Measurements from ENCODE around the gene CYP1B1. TPM values are rescaled to one million over a fixed set of nuclear protein-coding genes. Genes with fewer than 3 reads are reported as not detected.

CYP1B1 gene
- polyA plus RNA-seq, 1 donor: 3.0 TPM

- Histone ChIP-seq H3K27me3 (ENCODE audit: control insufficient read depth, insufficient read depth, low read length) (no peaks in the 10 kb centered on the region), H3K9me3 (ENCODE audit: control insufficient read depth, low read depth, low read length) (no peaks in the 10 kb centered on the region), H3K4me1 (ENCODE audit: control insufficient read depth, insufficient read depth, low read length) (no peaks in the 10 kb centered on the region), H3K27ac (ENCODE audit: low read length) (no peak overlapping the region), H3K36me3 (ENCODE audit: control insufficient read depth, insufficient read depth, low read length) (no peaks in the 10 kb centered on the region), H3K4me3 (ENCODE audit: low read length) (no peak overlapping the region)
- WGBS (ENCODE audit: insufficient coverage, low lambda C conversion rate): no CpG with 5 or more reads among the region's 5 CpGs
- no peak for DNase-seq
These were observed 15.5 kb downstream of the CYP1B1 start for GRCh38 chr2:38060236-38061018.

GRCh38 chr2:38057651-38058410, 18.1 kb downstream of the CYP1B1 start:
- Histone ChIP-seq H3K27ac (ENCODE audit: low read length) (no peak overlapping the region), H3K9me3 (ENCODE audit: control insufficient read depth, low read depth, low read length) (no peaks in the 10 kb centered on the region), H3K4me1 (ENCODE audit: control insufficient read depth, insufficient read depth, low read length) (no peaks in the 10 kb centered on the region), H3K27me3 (ENCODE audit: control insufficient read depth, insufficient read depth, low read length) (no peaks in the 10 kb centered on the region), H3K36me3 (ENCODE audit: control insufficient read depth, insufficient read depth, low read length) (no peaks in the 10 kb centered on the region), H3K4me3 (ENCODE audit: low read length) (no peak overlapping the region)
- no peak for DNase-seq
- no CpG with 5 or more reads among the region's 3 CpGs for WGBS (ENCODE audit: insufficient coverage, low lambda C conversion rate)

GRCh38 chr2:38056216-38056615, 19.7 kb downstream of the CYP1B1 start:
- no peaks in the 10 kb centered on the region for H3K27me3 ChIP-seq (ENCODE audit: control insufficient read depth, insufficient read depth, low read length)
- H3K36me3 ChIP-seq (ENCODE audit: control insufficient read depth, insufficient read depth, low read length): no peaks in the 10 kb centered on the region
- no peak for DNase-seq
- H3K4me3 ChIP-seq (ENCODE audit: low read length): no peak overlapping the region
- no CpG with 5 or more reads among the region's 3 CpGs for WGBS (ENCODE audit: insufficient coverage, low lambda C conversion rate)
- H3K4me1 ChIP-seq (ENCODE audit: control insufficient read depth, insufficient read depth, low read length): no peaks in the 10 kb centered on the region
- H3K27ac ChIP-seq (ENCODE audit: low read length): no peak overlapping the region
- no peaks in the 10 kb centered on the region for H3K9me3 ChIP-seq (ENCODE audit: control insufficient read depth, low read depth, low read length)

- H3K36me3 ChIP-seq (ENCODE audit: control insufficient read depth, insufficient read depth, low read length): no peaks in the 10 kb centered on the region
- peaks cover 3% of the 10 kb centered on the region for H3K9me3 ChIP-seq (ENCODE audit: control insufficient read depth, low read depth, low read length)
- no peaks in the 10 kb centered on the region for H3K27me3 ChIP-seq (ENCODE audit: control insufficient read depth, insufficient read depth, low read length)
- no peak overlapping the region for H3K4me3 ChIP-seq (ENCODE audit: low read length)
- no peak for DNase-seq
- no CpG with 5 or more reads among the region's 4 CpGs for WGBS (ENCODE audit: insufficient coverage, low lambda C conversion rate)
- H3K27ac ChIP-seq (ENCODE audit: low read length): no peak overlapping the region
- no peaks in the 10 kb centered on the region for H3K4me1 ChIP-seq (ENCODE audit: control insufficient read depth, insufficient read depth, low read length)
These were observed 30.1 kb downstream of the CYP1B1 start for GRCh38 chr2:38045811-38046210.

- H3K27me3 ChIP-seq (ENCODE audit: control insufficient read depth, insufficient read depth, low read length): peaks cover 12% of the 10 kb centered on the region
- WGBS (ENCODE audit: insufficient coverage, low lambda C conversion rate): 83% methylated on average over 2 of the region's 9 CpGs
- no peak overlapping the region for H3K4me3 ChIP-seq (ENCODE audit: low read length)
- no peaks in the 10 kb centered on the region for H3K4me1 ChIP-seq (ENCODE audit: control insufficient read depth, insufficient read depth, low read length)
- peaks cover 3% of the 10 kb centered on the region for H3K9me3 ChIP-seq (ENCODE audit: control insufficient read depth, low read depth, low read length)
- DNase-seq: no peak
- H3K36me3 ChIP-seq (ENCODE audit: control insufficient read depth, insufficient read depth, low read length): no peaks in the 10 kb centered on the region
- H3K27ac ChIP-seq (ENCODE audit: low read length): no peak overlapping the region
These were observed 36.6 kb downstream of the CYP1B1 start for GRCh38 chr2:38039121-38039910.

GRCh38 chr2:38038682-38039081, 37.3 kb downstream of the CYP1B1 start:
- H3K9me3 ChIP-seq (ENCODE audit: control insufficient read depth, low read depth, low read length): peaks cover 3% of the 10 kb centered on the region
- no peak overlapping the region for H3K4me3 ChIP-seq (ENCODE audit: low read length)
- WGBS (ENCODE audit: insufficient coverage, low lambda C conversion rate): no CpG with 5 or more reads among the region's 5 CpGs
- H3K27ac ChIP-seq (ENCODE audit: low read length): no peak overlapping the region
- no peaks in the 10 kb centered on the region for H3K36me3 ChIP-seq (ENCODE audit: control insufficient read depth, insufficient read depth, low read length)
- no peaks in the 10 kb centered on the region for H3K4me1 ChIP-seq (ENCODE audit: control insufficient read depth, insufficient read depth, low read length)
- peaks cover 12% of the 10 kb centered on the region for H3K27me3 ChIP-seq (ENCODE audit: control insufficient read depth, insufficient read depth, low read length)
- DNase-seq: no peak

- Histone ChIP-seq H3K9me3 (ENCODE audit: control insufficient read depth, low read depth, low read length) (peaks cover 3% of the 10 kb centered on the region), H3K27ac (ENCODE audit: low read length) (no peak overlapping the region), H3K4me1 (ENCODE audit: control insufficient read depth, insufficient read depth, low read length) (no peaks in the 10 kb centered on the region), H3K4me3 (ENCODE audit: low read length) (peak overlapping the region; percentile 23), H3K27me3 (ENCODE audit: control insufficient read depth, insufficient read depth, low read length) (peaks cover 12% of the 10 kb centered on the region), H3K36me3 (ENCODE audit: control insufficient read depth, insufficient read depth, low read length) (no peaks in the 10 kb centered on the region)
- peak; percentile 9 to 45 for DNase-seq
- 35% methylated on average over 5 of the region's 38 CpGs for WGBS (ENCODE audit: insufficient coverage, low lambda C conversion rate)
These were observed 38.0 kb downstream of the CYP1B1 start for GRCh38 chr2:38037757-38038621.

- Histone ChIP-seq H3K36me3 (ENCODE audit: control insufficient read depth, insufficient read depth, low read length) (no peaks in the 10 kb centered on the region), H3K27me3 (ENCODE audit: control insufficient read depth, insufficient read depth, low read length) (peaks cover 12% of the 10 kb centered on the region), H3K27ac (ENCODE audit: low read length) (no peak overlapping the region), H3K4me1 (ENCODE audit: control insufficient read depth, insufficient read depth, low read length) (no peaks in the 10 kb centered on the region), H3K9me3 (ENCODE audit: control insufficient read depth, low read depth, low read length) (peaks cover 2% of the 10 kb centered on the region), H3K4me3 (ENCODE audit: low read length) (no peak overlapping the region)
- WGBS (ENCODE audit: insufficient coverage, low lambda C conversion rate): no CpG with 5 or more reads among the region's 4 CpGs
- no peak for DNase-seq
These were observed 38.6 kb downstream of the CYP1B1 start for GRCh38 chr2:38037325-38037724.

GRCh38 chr2:38035968-38036367, 40.0 kb downstream of the CYP1B1 start:
- H3K4me1 ChIP-seq (ENCODE audit: control insufficient read depth, insufficient read depth, low read length): no peaks in the 10 kb centered on the region
- no peak overlapping the region for H3K4me3 ChIP-seq (ENCODE audit: low read length)
- H3K27me3 ChIP-seq (ENCODE audit: control insufficient read depth, insufficient read depth, low read length): peaks cover 12% of the 10 kb centered on the region
- 75% methylated on average over 2 of the region's 7 CpGs for WGBS (ENCODE audit: insufficient coverage, low lambda C conversion rate)
- DNase-seq: no peak
- H3K36me3 ChIP-seq (ENCODE audit: control insufficient read depth, insufficient read depth, low read length): no peaks in the 10 kb centered on the region
- H3K27ac ChIP-seq (ENCODE audit: low read length): no peak overlapping the region
- no peaks in the 10 kb centered on the region for H3K9me3 ChIP-seq (ENCODE audit: control insufficient read depth, low read depth, low read length)

Measured in large intestine (tissue), 3 donors.